ENCODE results near the gene GRIFIN. TPM values are rescaled to one million over a fixed set of nuclear protein-coding genes. Genes with fewer than 3 reads are reported as not detected.

Gene GRIFIN
- total and polyA plus RNA-seq, 2 experiments from 2014 or later, result not detected

DNA sequence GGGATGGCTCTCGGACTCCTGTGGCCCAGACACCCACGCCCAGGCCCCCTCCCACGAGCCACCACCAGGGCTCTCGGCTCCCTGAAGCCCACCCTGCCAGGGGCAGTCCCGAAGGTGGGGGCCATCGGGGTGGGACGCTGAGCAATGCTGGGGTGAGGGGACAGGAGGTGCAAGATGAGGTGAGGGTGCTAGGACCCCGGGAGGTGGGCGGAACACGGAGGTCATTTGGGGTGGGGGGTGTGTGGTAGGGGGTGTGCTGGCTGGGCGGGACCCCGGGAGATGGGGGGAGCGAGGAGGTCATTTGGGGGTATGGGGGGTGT lies 26.4 kb upstream of the GRIFIN start:
- peaks cover 7% of the 10 kb centered on the region for H3K4me1 ChIP-seq (ENCODE audit: insufficient read depth)
- H3K27ac ChIP-seq, result no peak overlapping the region
- no peaks in the 10 kb centered on the region for H3K9me3 ChIP-seq (ENCODE audit: low read depth)
- H3K4me2 ChIP-seq, result no peak overlapping the region
- no peaks in the 10 kb centered on the region for H3K79me2 ChIP-seq
- DNase-seq (ENCODE audit: low spot score), result no peak
- no peak overlapping the region for H3K4me3 ChIP-seq
- H2AFZ ChIP-seq, result no peak overlapping the region
- TF ChIP-seq EZH2 (IDR thresholded peaks at IDR 0.05; ENCODE audit: borderline replicate concordance) (no peak), EZH2phosphoT487 (IDR thresholded peaks at IDR 0.05; ENCODE audit: low read depth, severe bottlenecking, unreplicated experiment) (no peak)
- TF ChIP-seq, protein P1, sequence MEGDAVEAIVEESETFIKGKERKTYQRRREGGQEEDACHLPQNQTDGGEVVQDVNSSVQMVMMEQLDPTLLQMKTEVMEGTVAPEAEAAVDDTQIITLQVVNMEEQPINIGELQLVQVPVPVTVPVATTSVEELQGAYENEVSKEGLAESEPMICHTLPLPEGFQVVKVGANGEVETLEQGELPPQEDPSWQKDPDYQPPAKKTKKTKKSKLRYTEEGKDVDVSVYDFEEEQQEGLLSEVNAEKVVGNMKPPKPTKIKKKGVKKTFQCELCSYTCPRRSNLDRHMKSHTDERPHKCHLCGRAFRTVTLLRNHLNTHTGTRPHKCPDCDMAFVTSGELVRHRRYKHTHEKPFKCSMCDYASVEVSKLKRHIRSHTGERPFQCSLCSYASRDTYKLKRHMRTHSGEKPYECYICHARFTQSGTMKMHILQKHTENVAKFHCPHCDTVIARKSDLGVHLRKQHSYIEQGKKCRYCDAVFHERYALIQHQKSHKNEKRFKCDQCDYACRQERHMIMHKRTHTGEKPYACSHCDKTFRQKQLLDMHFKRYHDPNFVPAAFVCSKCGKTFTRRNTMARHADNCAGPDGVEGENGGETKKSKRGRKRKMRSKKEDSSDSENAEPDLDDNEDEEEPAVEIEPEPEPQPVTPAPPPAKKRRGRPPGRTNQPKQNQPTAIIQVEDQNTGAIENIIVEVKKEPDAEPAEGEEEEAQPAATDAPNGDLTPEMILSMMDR (IDR thresholded peaks at IDR 0.05; ENCODE audit: poor library complexity), result no peak
- no peaks in the 10 kb centered on the region for H3K27me3 ChIP-seq
- no peaks in the 10 kb centered on the region for H4K20me1 ChIP-seq (ENCODE audit: insufficient read depth, poor library complexity, severe bottlenecking)
- WGBS (ENCODE audit: low lambda C conversion rate, missing lambda C conversion rate), result 85% methylated on average over 9 of the region's 13 CpGs
- H3K36me3 ChIP-seq (replicated peaks; ENCODE audit: insufficient read depth, low read depth), result no peaks in the 10 kb centered on the region
- H3K9me2 ChIP-seq (replicated peaks; ENCODE audit: insufficient read depth), result no peaks in the 10 kb centered on the region

DNA sequence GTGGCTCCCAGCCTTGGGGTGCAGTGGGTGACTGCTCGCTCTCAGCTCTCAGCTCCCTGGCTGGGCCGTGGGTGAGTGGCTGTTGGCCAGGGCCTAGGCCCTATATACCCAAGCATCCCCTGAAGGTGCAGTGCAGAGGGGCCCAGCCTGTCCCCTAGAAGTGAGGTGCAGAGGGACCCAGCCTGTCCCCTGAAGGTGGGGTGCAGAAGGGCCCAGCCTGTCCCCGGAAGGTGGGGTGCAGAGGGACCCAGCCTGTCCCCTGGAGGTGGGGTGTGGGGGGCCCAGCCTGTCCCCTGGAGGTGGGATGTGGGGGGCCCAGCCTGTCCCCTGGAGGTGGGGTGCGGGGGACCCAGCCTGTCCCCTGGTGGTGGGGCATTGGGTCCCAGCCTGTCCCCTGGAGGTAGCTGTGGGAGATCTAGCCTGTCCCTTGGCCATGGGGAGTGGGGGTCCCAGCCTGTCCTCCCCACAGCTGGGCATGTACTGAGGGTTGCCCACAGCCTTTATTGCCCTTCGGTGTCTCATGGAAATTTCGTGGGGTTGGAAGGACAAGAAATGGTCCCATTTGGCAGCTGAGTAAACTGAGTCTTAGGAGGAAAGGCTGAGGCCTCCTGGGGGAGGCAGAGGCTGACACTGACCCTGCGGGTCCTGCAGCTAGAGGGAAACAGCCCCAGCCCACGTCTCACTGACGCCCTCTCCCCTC lies 25.9 kb upstream of the GRIFIN start:
- no peaks in the 10 kb centered on the region for H4K20me1 ChIP-seq (ENCODE audit: insufficient read depth, poor library complexity, severe bottlenecking)
- WGBS (ENCODE audit: low lambda C conversion rate, missing lambda C conversion rate), result 83% methylated on average over 8 of the region's 9 CpGs
- H3K27me3 ChIP-seq, result no peaks in the 10 kb centered on the region
- no peak overlapping the region for H3K27ac ChIP-seq
- no peaks in the 10 kb centered on the region for H3K36me3 ChIP-seq (replicated peaks; ENCODE audit: insufficient read depth, low read depth)
- H3K9me2 ChIP-seq (replicated peaks; ENCODE audit: insufficient read depth), result no peaks in the 10 kb centered on the region
- peaks cover 9% of the 10 kb centered on the region for H3K4me1 ChIP-seq (ENCODE audit: insufficient read depth)
- DNase-seq (ENCODE audit: low spot score), result no peak
- TF ChIP-seq EZH2 (IDR thresholded peaks at IDR 0.05; ENCODE audit: borderline replicate concordance) (no peak), EZH2phosphoT487 (IDR thresholded peaks at IDR 0.05; ENCODE audit: low read depth, severe bottlenecking, unreplicated experiment) (no peak)
- TF ChIP-seq, protein P1 (IDR thresholded peaks at IDR 0.05; ENCODE audit: poor library complexity), result no peak
- no peak overlapping the region for H3K4me3 ChIP-seq
- H3K9me3 ChIP-seq (ENCODE audit: low read depth), result no peaks in the 10 kb centered on the region
- H3K4me2 ChIP-seq, result no peak overlapping the region
- no peak overlapping the region for H2AFZ ChIP-seq
- no peaks in the 10 kb centered on the region for H3K79me2 ChIP-seq

DNA sequence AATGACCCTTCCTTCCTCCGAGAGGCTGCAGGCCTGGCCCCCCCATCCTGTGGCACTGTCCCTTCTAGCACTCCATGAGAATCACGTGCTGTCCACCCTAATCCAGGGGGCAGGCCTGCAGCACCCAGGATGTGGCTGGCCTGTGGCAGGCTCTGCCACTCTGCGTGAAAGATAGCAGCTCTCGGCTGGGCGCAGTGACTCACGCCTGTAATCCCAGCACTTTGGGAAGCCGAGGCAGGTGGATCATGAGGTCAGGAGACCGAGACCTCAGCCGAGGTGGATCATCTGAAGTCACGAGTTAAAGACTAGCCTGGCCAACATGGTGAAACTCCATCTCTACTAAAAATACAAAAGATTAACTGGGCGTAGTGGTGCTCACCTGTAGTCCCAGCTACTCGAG lies 24.5 kb upstream of the GRIFIN start:
- H4K20me1 ChIP-seq (ENCODE audit: insufficient read depth, poor library complexity, severe bottlenecking), result no peaks in the 10 kb centered on the region
- H3K79me2 ChIP-seq, result no peaks in the 10 kb centered on the region
- no peak overlapping the region for H3K4me2 ChIP-seq
- TF ChIP-seq EZH2phosphoT487 (IDR thresholded peaks at IDR 0.05; ENCODE audit: low read depth, severe bottlenecking, unreplicated experiment), result no peak
- TF ChIP-seq, protein P1 (IDR thresholded peaks at IDR 0.05; ENCODE audit: poor library complexity), result no peak
- no peak for TF ChIP-seq EZH2 (IDR thresholded peaks at IDR 0.05; ENCODE audit: borderline replicate concordance)
- H3K9me2 ChIP-seq (replicated peaks; ENCODE audit: insufficient read depth), result no peaks in the 10 kb centered on the region
- no peak overlapping the region for H3K4me3 ChIP-seq
- H3K4me1 ChIP-seq (ENCODE audit: insufficient read depth), result peaks cover 11% of the 10 kb centered on the region
- no peaks in the 10 kb centered on the region for H3K9me3 ChIP-seq (ENCODE audit: low read depth)
- no peak overlapping the region for H3K27ac ChIP-seq
- WGBS (ENCODE audit: low lambda C conversion rate, missing lambda C conversion rate), result 80% methylated on average over 12 of the region's 12 CpGs
- no peak overlapping the region for H2AFZ ChIP-seq
- H3K36me3 ChIP-seq (replicated peaks; ENCODE audit: insufficient read depth, low read depth), result no peaks in the 10 kb centered on the region
- no peaks in the 10 kb centered on the region for H3K27me3 ChIP-seq
- no peak for DNase-seq (ENCODE audit: low spot score)

Data from hepatocyte (in vitro differentiated cells).